Mammary epithelial cell (primary cell): Measurements from ENCODE around the gene ATP6V1E1.

Source experiments
- CTCF ChIP-seq, 2 donors: IDR thresholded peaks in 1 of 2; conservative IDR thresholded peaks in 1 of 2; 2 replicates each; pipeline ENCODE4 v1.5.1; 2011 to 2012; ENCODE audit warnings: inconsistent platforms in 2 of 2, low read length in 2 of 2, mild to moderate bottlenecking in 2 of 2, control low read depth in 1 of 2, low read depth in 1 of 2; ENCODE audit not compliant: insufficient read depth in 1 of 2; ENCODE audit errors: extremely low read depth in 1 of 2
- EZH2 ChIP-seq: IDR thresholded peaks from 2 replicates; pipeline ENCODE4 v1.6.1; 2012; ENCODE audit warnings: low read length, inconsistent platforms, borderline replicate concordance

- no peak for TF ChIP-seq CTCF (conservative IDR thresholded peaks at IDR 0.05 in 1 of 2, IDR thresholded peaks at IDR 0.05 in 1 of 2; ENCODE audit: extremely low read depth in 1 of 2, insufficient read depth in 1 of 2, low read depth in 1 of 2, low read length in 2 of 2)
- TF ChIP-seq EZH2: no peak
These were observed 2.6 kb upstream of the ATP6V1E1 start for GRCh38 chr22:17631076-17631565.
